Left hindlimb (tissue), 1 donor: Measurements from ENCODE around the gene YWHAH.

Experiments
- DNase-seq: peaks from one replicate; pipeline ENCODE4 v3.0.0-alpha.2; 2018

The YWHAH gene

DNA sequence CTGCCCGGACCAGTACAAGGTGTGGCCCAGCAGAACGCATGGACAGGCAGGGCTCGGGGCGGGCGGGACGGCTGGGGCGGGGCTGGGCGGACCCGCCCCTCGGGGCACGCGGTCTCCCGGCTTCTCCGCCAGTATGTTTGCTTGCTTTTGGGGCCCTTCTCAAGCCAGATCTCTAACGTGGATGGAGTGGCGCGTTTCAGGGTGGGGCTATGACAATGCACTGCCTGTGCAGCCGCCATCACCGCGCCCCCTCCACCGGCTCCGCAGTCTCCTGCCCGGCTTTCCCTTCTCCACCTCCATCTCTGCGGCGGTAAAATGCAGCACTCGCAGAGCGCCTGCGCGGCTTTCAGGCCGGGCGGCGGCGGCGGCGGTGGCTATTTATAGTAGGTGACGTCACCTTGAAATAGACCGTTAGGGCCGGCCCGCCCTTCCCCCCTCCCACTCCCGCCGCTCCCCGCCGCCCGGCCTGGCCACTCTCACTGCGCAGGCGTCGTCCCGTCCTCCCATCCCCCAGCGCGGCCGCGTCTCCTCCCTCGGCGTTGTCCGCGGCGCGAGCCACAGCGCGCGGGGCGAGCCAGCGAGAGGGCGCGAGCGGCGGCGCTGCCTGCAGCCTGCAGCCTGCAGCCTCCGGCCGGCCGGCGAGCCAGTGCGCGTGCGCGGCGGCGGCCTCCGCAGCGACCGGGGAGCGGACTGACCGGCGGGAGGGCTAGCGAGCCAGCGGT is at the start of gene YWHAH:
Gene YWHAH, plus strand, starts transcription at position 558 of the 722 bp plus-strand sequence. CDS start 199 bp downstream, outside the sequence.
- DNase-seq: peak; percentile 98

DNA sequence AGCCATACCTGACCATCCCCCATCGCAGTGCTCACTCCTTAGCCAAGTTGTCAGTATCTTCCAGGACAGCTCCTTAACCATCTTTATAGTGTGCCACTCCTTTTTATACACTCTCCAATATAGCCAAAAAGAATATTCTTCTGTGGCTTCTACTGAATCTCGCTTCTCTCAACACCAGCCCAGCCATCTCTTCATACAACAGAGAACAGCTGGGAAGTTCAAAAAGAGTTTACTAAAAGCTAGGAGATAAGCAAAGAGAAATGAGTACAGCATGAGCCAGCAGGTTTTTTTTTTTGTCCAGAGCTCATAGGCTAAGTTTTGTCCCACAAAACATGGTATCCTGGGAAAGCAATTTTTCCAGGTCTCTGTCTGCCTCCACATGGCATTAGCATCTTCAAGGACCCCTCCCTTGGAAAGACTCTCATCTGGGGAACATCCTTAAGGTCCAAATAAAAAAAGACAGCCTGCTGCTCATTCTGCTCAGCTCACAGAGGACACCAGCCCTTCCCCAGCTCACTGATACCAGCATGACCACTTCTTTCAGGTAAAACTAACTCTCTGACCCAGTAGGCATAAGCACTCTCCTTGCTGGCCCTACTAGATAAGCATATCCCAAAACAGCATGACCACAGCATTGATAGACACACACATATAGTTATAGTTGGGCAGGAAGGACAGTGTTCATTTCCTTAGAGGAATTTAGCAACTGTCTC is 48.8 kb upstream of the YWHAH start:
- no peak for DNase-seq

DNA sequence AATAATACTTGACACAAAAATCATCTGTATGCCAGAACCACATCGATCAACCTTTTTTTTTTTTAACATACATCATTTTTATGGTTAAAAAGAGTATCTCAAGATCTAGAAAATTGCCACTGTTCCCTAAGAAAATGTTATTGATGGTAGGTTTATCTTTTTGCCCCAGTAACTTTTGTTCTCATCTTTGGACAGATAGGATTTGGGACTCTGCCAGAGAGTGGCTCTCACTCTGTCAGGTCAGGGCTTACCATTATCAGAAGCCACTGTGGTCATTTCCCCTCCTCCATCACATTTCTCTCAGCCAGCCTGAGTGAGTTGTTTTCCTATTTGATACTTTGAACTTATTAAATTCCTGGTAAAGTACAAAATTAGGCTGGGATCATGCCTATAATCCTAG is 47.9 kb upstream of the YWHAH start:
- no peak for DNase-seq

DNA sequence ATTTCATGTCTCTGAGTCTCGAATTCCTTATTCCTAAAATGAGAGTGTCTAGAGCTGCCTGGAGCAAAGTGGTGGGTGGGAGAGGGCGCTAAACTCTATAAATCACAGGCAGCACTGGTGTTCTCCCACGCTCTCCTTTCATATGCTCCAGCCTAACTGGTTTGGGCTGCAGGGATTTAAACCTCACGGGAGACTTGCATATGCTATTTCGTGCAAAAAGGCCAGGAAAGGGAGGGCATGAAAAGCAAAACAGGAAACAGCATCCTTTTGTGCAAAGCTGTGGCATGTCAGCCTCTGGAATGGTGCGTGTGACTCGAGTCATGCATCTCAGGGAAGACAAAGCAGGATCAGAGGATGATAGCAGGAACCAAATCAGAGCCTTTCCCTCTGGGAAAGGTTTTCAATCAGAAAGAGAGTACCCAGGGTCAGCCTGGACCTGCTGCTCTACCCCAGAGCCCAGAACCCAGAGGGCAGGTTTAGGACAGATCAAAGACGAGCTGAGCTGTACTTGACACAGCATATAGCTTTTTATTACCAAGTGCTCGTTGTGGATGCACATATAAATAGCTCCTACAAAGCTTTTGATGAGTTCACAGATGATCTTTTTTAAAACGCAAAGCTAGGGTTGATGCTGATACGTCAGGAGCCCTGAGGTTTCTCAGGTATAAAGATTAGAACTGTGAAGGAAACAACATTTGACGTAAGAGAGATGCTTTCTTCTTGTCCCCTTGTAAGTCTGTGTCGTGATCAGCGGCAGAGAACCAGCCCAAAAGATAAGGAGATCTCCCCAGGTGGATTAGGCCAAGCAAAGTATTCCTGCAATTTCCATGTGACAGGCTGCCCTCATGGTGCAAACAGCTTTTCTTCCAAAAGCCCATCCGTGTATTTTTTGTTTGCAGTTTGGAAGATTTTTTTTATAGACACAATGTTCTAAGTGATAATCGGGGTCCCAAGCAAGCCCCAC is 46.2 kb upstream of the YWHAH start:
- no peak for DNase-seq

DNA sequence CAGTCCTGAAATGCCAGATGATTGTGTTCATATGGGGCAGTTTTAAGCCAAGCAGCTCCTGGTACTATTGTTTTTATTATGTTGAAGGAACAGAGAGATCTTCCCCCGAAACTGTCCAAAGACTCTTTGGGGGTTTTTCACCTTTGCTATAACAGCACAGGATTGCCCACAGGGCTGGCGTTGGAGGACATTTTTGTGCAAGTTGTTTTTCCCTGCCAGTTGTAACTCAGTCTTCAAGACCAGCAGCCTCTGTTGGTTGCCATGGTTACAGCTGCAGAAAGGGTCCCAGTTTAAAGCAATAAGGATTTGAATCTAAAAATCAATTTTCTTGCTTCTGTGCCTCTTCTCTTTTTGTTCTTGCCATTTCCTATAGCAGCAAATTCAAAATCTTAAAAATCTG is 45.4 kb upstream of the YWHAH start:
- no peak for DNase-seq

DNA sequence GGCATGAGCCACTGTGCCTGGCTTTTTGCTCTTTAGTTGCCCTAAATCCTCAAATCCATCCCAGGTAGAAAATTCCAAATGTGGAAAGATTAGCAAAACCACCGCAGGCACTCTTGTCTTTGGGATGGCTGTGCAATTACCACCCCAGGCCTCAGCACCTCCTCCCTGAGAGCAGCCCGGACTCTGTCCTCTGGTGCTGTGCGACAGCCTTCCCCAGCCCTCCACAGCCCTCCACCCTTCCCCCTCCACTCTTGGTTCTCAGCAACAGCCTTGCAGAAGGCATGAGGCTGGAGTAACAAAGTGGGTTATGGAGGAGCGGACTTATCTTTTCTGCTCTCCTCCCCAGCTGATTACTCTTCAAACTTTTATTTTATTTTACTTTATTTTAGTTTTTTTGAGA is 44.7 kb upstream of the YWHAH start:
- DNase-seq: no peak

DNA sequence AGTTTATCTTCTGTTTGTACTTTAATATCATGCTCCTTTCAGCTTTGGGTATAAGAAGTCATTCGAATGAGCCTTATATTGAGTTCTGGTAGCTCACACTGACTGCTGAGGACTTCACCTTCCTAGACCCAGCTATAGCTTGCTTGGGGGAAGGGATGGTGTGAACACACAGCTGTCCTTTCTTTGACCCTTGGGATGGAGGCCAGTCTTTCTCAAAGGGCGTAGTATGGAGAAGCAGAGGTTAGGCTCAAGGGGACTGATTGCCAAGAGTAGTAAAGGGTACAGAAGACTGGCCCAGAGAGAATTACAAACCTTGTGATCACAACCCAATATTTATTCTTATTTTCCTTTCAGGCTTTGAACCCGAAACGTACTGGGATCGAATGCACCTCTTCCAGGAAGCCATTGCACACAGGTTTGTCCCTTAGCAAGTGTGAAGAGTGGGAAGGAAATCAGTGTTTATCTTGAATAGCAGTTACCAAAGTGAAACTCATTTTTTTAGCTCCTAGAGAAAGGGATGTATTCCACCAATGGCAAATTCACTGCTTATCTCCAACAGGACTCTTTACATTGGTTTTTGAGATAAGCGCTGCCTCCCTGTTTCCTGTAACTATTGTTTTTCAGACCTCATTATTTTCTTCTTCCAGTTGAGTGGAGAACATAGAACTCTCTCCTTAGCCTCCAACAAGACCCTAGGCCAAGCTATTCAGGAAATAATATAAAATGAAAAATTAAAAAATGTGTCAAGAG is 42.8 kb upstream of the YWHAH start:
- DNase-seq: no peak

DNA sequence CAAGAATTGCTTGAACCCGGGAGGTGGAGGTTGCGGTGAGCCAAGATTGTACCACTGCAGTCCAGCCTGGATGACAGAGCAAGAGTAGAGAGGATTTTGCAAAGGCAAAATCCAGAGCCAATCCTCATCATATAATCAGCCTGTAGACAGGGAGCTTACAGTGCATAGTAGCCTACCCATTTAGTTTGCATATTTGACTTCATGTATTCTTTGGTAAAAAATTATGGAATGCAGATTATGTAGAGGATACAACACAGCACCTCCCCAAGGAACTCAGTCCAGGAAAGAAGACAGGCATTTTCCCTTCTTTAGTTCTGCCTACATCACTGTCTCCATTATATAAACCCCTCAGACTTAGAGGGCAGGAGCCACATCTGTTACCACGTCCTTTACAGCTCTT is 39.7 kb upstream of the YWHAH start:
- DNase-seq: no peak

DNA sequence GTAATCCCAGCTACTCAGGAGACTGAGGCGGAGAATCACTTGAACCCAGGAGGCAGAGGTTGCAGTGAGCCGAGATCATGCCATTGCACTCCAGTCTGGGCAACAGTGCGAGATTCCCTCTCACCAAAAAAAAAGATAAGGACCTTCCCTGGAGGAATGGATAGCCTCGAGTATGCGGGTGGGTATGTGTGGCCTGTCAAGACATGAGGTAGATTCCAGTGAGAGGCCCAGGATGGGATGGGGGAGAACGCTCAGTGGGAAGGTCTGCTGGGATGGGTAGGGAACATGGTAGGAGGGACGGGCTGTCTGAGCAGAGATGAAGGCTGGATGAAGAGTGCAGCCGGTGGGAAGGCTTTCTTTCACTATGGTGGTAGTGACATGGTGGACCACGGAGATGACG is 39.0 kb upstream of the YWHAH start:
- no peak for DNase-seq

DNA sequence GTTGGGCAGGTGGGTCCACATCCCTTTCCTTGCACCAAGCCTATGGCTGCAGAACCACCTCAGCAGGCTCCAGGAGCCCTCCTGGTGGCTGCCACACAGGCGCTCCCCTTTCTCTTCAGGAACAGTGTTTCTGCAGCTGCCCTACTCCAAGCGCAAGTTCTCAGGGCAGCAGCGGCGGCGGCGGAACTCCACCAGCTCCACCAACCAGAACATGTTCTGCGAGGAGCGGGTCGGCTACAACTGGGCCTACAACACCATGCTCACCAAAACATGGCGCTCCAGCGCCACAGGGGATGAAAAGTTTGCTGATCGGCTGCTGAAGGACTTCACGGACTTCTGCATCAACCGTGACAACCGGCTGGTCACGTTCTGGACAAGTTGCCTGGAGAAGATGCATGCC is 38.2 kb upstream of the YWHAH start:
- no peak for DNase-seq

DNA sequence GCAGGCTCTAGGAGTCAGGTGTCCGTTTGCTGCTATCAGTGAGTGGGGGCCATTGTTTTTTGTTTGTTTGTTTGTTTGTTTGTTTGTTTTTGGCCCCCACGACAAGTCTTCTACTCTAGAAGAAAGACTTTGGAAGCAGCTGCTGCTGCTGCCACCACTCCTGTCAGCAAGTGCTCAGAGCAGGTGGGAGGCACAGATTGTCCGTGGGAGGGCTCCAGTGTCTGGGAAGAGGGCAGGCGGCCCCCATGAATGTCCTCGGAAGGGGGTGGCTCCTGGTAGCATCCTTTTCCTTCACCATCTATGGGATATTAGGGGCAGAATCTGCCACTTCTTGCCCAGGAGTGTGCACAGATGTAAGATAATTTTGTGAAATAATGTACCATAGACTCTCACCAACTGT is 37.8 kb upstream of the YWHAH start:
- DNase-seq: no peak

DNA sequence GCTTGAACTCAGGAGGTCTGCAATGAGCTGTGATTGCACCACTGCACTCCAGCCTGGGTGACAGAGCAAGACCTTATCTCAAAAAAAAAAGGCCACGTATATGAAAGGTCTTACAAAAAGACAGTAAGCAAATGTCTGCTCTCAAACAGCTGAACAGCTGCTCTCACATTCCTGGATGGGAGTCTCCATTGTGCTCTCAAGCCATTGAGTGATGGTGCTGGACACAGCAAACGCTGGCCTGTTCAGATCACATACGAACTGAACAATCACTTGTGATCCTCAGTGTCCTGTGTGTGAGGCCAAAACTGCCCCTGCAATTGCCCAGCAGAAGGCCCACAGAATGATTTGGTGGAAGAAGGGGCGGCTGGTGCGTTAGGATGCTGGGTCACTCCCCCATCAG is 34.4 kb upstream of the YWHAH start:
- DNase-seq: no peak

DNA sequence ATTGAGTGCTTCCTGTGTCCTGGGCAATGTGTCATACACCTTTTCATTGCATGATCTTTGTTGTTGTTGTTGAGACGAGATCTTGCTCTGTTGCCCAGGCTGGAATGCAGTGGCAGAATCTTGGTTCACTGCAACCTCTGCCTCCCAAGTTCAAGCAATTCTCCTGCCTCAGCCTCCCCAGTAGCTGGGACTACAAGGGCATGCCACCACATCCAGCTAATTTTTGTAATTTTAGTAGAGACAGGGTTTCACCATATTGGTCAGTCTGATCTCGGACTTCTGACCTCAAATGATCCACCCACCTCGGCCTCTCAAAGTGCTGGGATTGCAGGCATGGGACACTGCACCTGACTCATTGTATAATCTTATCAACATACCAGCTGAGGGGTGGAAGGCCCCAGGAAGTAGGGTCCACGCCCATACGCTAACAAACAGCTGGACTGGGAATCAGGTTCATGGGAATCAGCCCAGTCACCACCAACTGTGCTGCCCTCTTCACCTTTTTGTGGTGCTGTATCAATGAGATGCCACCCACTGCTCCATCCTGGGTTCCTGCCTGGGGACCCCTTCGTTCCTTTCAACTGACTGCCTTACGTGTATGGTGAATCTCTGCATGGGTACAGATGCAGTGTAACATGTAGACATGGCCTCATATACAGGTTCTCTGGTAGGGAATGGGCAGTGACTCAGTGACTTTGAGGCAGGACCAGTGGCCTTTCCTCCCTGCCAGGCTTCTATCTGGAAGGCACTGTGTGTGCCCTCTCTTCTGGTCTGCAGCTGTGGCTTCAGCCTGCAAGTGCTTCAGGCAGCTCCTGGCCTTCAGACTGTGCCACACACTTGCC is 32.5 kb upstream of the YWHAH start:
- no peak for DNase-seq

DNA sequence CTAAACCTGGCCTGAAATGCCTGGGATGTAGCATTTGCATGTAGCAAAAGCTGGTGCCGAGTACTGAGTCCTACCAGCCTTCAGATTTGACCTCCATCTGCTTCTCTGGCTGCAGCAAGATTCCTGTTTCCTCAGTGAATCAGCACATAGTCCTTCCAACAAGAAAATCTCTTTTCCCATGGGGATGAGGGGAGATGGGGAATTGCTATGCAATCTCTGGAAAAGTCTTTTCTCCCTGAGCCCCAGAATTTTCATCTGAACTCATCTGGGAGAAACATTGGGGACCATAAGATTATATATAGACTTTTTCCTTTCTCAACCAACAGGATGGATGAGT is 32.0 kb upstream of the YWHAH start:
- no peak for DNase-seq

DNA sequence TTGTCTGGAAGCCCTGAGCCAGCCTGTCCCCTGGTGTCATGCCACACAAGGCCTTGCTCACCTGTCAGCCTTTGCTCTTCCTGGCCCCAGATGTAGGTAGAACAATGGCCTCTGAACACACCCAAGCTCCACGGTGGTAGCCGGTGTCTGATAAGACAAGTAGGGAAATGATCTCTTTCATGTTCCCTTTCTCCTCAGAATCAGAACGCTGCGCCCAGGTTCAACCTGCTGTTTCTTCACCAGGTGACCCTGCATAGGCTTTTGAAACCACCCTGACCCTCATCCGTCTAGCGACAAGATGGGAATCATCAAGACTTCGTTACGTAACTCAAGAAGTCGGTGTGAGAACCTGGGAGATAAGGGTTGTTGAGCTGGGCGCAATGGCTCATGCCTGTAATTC is 28.7 kb upstream of the YWHAH start:
- DNase-seq: no peak

DNA sequence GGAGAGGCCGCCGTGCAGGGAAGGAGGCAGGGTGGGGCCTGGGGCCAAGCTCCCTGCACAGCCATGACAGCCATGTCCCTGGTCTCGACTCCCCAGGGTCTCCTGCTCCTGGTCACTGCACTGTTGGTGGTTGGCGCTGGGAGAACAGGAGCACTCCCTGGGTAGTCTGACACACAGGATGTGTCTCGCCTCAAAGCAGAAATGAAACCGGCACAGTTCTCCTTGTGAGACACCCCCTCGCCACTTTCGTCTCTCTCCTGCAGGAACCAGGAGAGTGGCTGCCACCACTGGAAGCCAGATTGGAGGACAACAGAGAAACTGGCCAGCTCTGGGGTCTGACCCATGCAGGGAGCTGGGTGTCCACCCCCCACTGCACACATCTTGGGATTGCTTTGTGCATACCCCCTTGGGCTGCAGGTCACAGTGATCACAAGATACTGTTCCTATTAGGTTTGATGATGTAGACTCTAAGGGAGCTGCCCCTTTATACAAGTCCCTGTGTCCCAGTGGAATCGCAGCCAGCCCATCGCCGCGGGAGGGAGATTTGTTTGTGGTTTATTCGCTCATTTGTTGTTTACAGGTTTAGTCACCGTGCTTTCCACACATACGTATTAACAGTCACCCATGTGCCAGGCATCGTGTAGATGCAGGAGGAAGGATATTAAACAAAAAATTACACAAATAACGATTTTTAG is 27.0 kb upstream of the YWHAH start:
- no peak for DNase-seq

DNA sequence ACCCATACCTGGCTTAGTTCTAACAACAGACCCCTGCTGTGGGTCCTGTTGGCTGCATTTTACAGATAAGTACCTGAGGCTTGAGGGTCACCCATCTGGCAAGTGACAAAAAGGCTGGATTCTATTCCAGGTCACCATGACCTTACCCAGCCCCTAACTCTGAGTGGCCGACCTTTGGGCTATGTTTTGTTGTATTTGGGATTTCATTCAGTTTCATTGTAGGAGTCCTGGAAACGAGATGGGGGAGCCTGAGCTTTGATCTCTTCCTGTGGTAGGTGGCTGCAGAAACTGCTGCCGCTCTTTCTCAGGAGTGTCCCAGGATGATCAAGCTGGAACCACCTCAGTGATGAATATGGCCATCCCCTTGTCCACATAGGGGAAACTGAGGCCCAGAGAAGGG is 24.6 kb upstream of the YWHAH start:
- no peak for DNase-seq

DNA sequence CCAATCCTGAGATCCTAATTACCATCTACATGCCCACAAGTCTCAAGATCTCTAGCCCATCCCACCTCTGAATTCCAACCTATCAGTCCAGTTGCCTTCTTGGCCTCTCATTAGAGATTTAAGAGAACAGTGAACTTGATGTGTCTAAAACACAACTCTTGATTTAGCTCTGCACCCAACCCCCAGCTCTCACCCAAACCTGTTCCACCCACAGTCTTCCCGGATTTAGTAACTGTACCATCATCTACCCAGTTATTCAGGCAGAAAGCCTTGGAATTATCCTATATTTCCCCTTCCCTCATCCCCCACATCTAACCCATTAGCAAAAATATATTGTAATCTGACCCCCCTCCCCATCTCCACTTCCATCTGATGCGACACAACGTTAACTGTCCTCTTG is 24.0 kb upstream of the YWHAH start:
- no peak for DNase-seq

DNA sequence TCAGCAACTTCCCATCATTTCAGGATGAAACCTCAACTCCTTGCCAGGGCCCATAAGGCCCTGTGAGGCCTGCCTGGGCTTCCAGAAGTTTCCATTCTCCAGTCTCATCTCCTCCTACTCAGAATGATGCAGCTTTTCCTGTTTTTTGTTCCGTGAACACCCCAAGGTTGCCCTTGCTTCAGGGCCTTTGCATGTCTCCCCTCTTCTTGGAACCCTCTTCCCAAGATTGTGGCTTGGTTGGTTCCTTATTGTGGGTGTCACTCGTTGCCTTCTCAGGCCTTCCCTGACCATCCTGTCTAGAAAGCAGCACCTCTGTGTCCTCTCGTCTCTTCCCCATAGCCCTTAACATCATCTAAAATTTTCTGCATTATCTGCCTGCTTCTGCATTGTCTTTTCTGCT is 23.2 kb upstream of the YWHAH start:
- DNase-seq: no peak

DNA sequence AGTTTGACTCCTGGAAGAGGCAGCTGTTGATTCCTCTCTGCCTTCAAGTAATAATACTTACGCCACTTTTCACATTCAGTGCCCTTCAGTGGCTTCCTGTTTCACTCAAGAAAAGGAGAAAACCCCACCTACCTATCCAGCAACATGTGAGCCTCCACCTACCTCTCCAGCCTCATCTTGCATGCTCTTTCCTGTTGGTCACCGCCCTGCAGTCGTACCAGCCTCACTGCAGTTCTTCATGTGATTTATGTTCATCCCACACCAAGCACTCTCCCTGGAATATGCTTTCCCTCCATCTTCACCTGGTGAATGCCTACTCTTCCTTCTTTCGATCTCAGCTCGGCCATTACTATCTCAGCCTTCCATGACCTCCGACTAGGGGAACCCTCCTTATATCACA is 21.8 kb upstream of the YWHAH start:
- DNase-seq: no peak

DNA sequence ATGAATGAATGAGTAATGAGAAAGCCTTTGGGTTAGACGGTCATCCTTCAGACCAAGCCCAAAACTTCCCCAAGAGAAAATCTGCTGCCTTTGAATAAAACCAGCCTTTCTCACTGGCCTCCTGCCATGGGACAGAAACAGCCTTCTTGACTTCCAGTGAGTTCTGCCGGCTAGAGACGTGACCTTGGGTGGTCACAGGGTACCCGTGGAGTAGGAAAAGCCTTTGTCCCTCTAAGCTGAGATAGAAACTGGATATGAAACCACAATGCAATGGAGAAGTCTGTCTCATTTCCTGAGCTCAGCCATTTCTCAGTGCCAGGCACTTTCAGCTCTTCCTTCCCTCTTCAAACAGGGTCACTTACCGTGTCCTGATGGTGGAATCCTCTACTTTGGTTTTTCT is 21.2 kb upstream of the YWHAH start:
- no peak for DNase-seq
